ENCODE measurements around the gene CDC42BPA.
"Not testable (repeated sequence)": the region's sequence is repeated elsewhere in the genome, so short reads cannot be mapped to it uniquely, and the experiment has no call there.

Gene CDC42BPA

DNA sequence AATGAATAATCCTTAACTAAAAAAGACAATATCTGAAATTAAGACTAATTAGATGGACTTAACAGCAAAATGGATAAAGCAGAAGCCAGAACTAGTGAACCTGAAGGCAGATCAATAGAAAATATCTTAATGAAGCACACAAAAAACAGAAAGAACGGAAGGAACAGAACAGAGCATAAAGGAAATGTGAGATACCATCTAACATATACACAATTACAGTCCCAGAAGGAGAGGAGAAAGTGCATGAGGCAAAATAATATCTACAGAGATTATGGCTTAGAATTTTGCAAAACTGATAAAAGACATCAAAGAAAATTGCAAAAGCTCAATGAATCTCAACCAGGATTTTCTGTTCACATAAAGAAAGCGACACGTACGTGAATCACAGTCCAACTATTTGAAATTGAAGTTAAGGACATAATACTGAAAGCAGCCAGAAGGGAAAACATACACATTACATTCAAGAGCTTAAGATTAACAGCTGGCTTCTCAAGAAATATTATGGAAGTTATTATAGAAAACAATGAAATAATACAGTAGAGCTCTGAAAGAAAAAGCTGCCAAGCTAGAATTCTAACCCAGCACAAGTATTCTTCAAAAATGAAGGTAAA, 182.0 kb downstream of the CDC42BPA start:
- FAIRE-seq (no peak), DNase-seq (ENCODE audit: insufficient read length) (no peak)
- TF ChIP-seq POLR2A (IDR thresholded peaks at IDR 0.05; ENCODE audit: low read depth, low read length) (no peak), POLR2AphosphoS5 (IDR thresholded peaks at IDR 0.05; ENCODE audit: low read depth, low read length) (no peak), TAF1 (IDR thresholded peaks at IDR 0.05; ENCODE audit: borderline replicate concordance, low read depth, low read length) (no peak)

- no peak for DNase-seq (ENCODE audit: insufficient read length)
- FAIRE-seq, result no peak
- no peak for TF ChIP-seq POLR2AphosphoS5 (IDR thresholded peaks at IDR 0.05; ENCODE audit: low read depth, low read length)
- TF ChIP-seq TAF1 (IDR thresholded peaks at IDR 0.05; ENCODE audit: borderline replicate concordance, low read depth, low read length), result no peak
- no peak for TF ChIP-seq POLR2A (IDR thresholded peaks at IDR 0.05; ENCODE audit: low read depth, low read length)
Measured at GRCh38 chr1:227134686-227135314, 183.5 kb downstream of the CDC42BPA start.

DNA sequence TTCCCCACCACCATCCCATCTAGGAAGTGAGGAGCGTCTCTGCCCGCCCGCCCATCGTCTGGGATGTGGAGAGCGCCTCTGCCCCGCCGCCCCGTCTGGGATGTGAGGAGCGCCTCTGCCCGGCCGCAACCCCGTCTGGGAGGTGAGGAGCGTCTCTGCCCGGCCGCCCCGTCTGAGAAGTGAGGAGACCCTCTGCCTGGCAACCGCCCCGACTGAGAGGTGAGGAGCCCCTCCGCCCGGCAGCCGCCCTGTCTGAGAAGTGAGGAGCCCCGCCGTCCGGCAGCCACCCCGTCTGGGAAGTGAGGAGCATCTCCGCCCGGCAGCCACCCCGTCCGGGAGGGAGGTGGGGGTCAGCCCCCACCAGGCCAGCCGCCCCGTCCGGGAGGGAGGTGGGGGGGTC, 185.6 kb downstream of the CDC42BPA start:
- not testable (repeated sequence) for FAIRE-seq; DNase-seq (ENCODE audit: insufficient read length)

DNA sequence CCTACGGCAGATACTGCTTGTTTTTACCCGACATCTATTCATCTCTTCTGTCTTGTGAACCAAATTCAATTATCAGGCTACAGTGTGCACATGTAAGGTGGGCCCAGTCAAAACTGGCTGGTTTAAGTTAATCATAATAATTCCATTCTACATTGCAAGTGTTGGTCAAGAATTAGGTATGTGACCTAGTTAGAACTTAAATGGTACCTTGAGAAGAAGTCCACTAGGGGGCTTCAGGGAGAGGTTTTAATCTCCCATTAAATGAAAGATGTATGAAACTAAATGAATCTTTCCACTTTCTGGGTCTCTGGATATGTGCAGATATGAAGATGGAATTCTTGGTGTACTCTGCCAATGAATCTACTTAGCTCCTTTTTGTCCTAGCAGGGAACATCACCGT, 187.1 kb downstream of the CDC42BPA start:
- DNase-seq (ENCODE audit: insufficient read length), result no peak
- FAIRE-seq, result no peak
- TF ChIP-seq TAF1 (IDR thresholded peaks at IDR 0.05; ENCODE audit: borderline replicate concordance, low read depth, low read length) (no peak), POLR2AphosphoS5 (IDR thresholded peaks at IDR 0.05; ENCODE audit: low read depth, low read length) (no peak), POLR2A (IDR thresholded peaks at IDR 0.05; ENCODE audit: low read depth, low read length) (no peak)

DNA sequence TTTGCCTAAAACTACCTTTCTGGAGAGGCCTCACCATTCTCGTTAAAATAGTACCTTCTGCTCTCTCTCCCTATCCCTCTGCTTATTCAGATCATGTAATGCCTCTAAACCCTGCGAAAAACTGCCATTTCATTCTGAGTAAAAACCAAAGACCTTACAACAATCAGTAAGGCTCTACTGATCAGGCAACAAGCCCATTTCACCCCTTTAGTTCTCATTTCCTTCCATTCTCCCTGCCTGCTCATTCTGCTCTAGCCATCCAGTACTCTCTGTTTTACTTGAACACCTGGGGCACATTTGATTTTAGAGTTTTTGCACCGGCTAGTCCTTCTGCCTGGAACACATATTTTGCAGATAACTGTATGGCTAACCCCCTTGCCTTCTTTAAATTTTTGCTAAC, 190.4 kb downstream of the CDC42BPA start:
- DNase-seq (ENCODE audit: insufficient read length) (no peak), FAIRE-seq (no peak)
- TF ChIP-seq POLR2A (IDR thresholded peaks at IDR 0.05; ENCODE audit: low read depth, low read length) (no peak), TAF1 (IDR thresholded peaks at IDR 0.05; ENCODE audit: borderline replicate concordance, low read depth, low read length) (no peak), POLR2AphosphoS5 (IDR thresholded peaks at IDR 0.05; ENCODE audit: low read depth, low read length) (no peak)

- TF ChIP-seq POLR2A (IDR thresholded peaks at IDR 0.05; ENCODE audit: low read depth, low read length) (no peak), POLR2AphosphoS5 (IDR thresholded peaks at IDR 0.05; ENCODE audit: low read depth, low read length) (no peak), TAF1 (IDR thresholded peaks at IDR 0.05; ENCODE audit: borderline replicate concordance, low read depth, low read length) (no peak)
- DNase-seq (ENCODE audit: insufficient read length), result no peak
- no peak for FAIRE-seq
Measured at GRCh38 chr1:227125929-227126545, 192.3 kb downstream of the CDC42BPA start.

DNA sequence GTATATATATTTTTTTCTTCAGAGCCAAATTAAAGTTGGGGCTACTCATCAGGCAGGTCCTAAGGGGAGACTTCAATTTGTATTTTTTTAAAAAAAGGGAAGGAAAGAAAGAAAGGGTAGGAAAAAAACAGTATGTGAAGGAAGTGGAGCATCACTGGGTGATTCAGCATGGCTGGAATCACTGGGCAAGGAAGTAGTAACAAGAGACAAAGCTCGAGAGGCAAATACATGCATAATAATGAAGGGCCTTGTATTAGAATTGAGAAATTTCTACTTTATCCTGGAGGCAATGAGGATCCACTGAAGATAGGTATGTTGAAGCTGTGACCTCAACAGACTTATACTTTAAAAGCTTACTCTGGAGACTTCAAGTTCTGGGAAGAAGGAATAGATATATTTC, 193.8 kb downstream of the CDC42BPA start:
- DNase-seq (ENCODE audit: insufficient read length), result no peak
- no peak for FAIRE-seq
- no peak for TF ChIP-seq POLR2A (IDR thresholded peaks at IDR 0.05; ENCODE audit: low read depth, low read length)
- no peak for TF ChIP-seq TAF1 (IDR thresholded peaks at IDR 0.05; ENCODE audit: borderline replicate concordance, low read depth, low read length)
- TF ChIP-seq POLR2AphosphoS5 (IDR thresholded peaks at IDR 0.05; ENCODE audit: low read depth, low read length), result no peak

DNA sequence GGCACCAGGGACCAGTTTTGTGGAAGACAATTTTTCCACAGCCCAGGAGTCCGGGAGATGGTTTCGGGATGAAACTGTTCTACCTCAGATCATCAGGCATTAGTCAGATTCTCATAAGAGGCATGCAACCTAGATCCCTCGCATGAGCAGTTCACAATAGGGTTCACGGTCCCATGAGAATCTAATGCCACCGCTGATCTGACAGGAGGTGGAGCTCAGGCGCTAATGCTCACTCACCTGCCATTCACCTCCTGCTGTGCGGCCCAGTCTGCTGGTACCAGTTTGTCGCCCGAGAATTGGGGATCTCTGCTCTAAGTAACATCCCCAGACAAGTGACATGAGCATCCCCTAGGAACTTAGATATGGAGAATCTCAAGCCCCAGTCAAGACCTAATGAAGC, 197.5 kb downstream of the CDC42BPA start:
- FAIRE-seq (no peak), DNase-seq (ENCODE audit: insufficient read length) (no peak)
- TF ChIP-seq POLR2A (IDR thresholded peaks at IDR 0.05; ENCODE audit: low read depth, low read length) (no peak), TAF1 (IDR thresholded peaks at IDR 0.05; ENCODE audit: borderline replicate concordance, low read depth, low read length) (no peak), POLR2AphosphoS5 (IDR thresholded peaks at IDR 0.05; ENCODE audit: low read depth, low read length) (no peak)

- no peak for TF ChIP-seq TAF1 (IDR thresholded peaks at IDR 0.05; ENCODE audit: borderline replicate concordance, low read depth, low read length)
- no peak for TF ChIP-seq POLR2A (IDR thresholded peaks at IDR 0.05; ENCODE audit: low read depth, low read length)
- TF ChIP-seq POLR2AphosphoS5 (IDR thresholded peaks at IDR 0.05; ENCODE audit: low read depth, low read length), result no peak
- DNase-seq (ENCODE audit: insufficient read length) (no peak), FAIRE-seq (no peak)
Measured at GRCh38 chr1:227112538-227112937, 205.8 kb downstream of the CDC42BPA start.

- DNase-seq (ENCODE audit: insufficient read length) (no peak), FAIRE-seq (no peak)
- no peak for TF ChIP-seq POLR2A (IDR thresholded peaks at IDR 0.05; ENCODE audit: low read depth, low read length)
- TF ChIP-seq TAF1 (IDR thresholded peaks at IDR 0.05; ENCODE audit: borderline replicate concordance, low read depth, low read length), result no peak
- no peak for TF ChIP-seq POLR2AphosphoS5 (IDR thresholded peaks at IDR 0.05; ENCODE audit: low read depth, low read length)
Measured at GRCh38 chr1:227111782-227112181, 206.5 kb downstream of the CDC42BPA start.

DNA sequence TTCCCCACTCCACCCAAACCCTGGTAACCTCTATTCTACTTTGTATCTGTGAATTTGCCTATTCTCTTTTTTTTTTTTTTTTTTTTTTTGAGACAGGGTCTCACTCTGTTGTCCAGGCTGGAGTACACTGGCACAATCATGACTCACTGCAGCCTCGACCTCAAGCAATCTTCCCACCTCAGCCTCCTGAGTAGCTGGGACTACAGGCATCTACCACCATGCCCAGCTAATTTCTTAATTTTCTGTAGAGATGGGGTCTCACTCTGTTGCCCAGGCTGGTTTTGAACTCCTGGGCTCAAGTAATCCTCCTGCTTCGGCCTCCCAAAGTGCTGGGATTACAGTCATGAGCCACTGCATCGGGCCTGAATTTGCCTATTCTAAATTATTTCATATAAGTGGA, 213.0 kb downstream of the CDC42BPA start:
- FAIRE-seq; DNase-seq (ENCODE audit: insufficient read length): not testable (repeated sequence)

DNA sequence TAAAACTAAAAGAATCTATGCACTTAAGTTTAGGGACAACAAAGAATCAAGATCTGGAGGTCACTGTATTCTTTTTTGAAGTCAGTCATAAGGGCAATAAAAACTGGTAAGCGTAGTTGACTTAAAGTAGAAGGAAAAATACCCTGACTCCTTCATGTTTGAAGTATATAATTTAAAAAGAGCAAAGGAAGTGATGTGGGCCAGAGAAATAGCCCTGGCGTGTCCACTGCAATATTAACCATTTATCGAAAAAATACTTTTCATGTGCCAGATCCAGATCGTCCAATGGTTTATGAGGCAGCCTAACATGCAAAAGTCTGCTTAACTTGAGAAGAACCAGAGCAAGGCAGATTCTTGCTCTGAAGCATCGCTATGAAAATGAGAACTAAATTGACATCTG, 216.2 kb downstream of the CDC42BPA start:
- DNase-seq (ENCODE audit: insufficient read length) (no peak), FAIRE-seq (no peak)
- TF ChIP-seq POLR2A (IDR thresholded peaks at IDR 0.05; ENCODE audit: low read depth, low read length) (no peak), POLR2AphosphoS5 (IDR thresholded peaks at IDR 0.05; ENCODE audit: low read depth, low read length) (no peak), TAF1 (IDR thresholded peaks at IDR 0.05; ENCODE audit: borderline replicate concordance, low read depth, low read length) (no peak)

Measured in GM12892 (cell line).